Neuronal stem cell (in vitro differentiated cells): ENCODE measurements around the gene NGB. TPM values are rescaled to one million over a fixed set of nuclear protein-coding genes. Genes with fewer than 3 reads are reported as not detected.

Source experiments
- DNase-seq: peaks from one replicate; pipeline ENCODE4 v3.0.0-alpha.2; 2013; ENCODE audit warnings: low spot score
- H2AFZ ChIP-seq: one replicate; pipeline ENCODE4 v1.6.1; 2013; ENCODE audit warnings: mild to moderate bottlenecking, low read length, inconsistent platforms
- H2AK5ac ChIP-seq: 2 replicates; pipeline ENCODE4 v1.6.1; 2013; ENCODE audit warnings: low read depth, mild to moderate bottlenecking, inconsistent platforms, low read length, moderate library complexity, mixed read lengths
- H2BK120ac ChIP-seq: 2 replicates; pipeline ENCODE4 v1.6.1; 2013; ENCODE audit warnings: low read depth, mild to moderate bottlenecking, inconsistent platforms, low read length, moderate library complexity, mixed read lengths
- H2BK12ac ChIP-seq: one replicate; pipeline ENCODE4 v1.6.1; 2013; ENCODE audit warnings: low read length, inconsistent platforms
- H2BK15ac ChIP-seq: 2 replicates; pipeline ENCODE4 v1.6.1; 2013; ENCODE audit warnings: mild to moderate bottlenecking, low read length, inconsistent platforms, mixed read lengths
- H2BK5ac ChIP-seq: one replicate; pipeline ENCODE4 v1.6.1; 2013; ENCODE audit warnings: inconsistent platforms, mild to moderate bottlenecking, low read length, moderate library complexity
- H3K14ac ChIP-seq: one replicate; pipeline ENCODE4 v1.6.1; 2013; ENCODE audit warnings: low read length, inconsistent platforms
- H3K18ac ChIP-seq: 2 replicates; pipeline ENCODE4 v1.6.1; 2013; ENCODE audit warnings: low read length, inconsistent platforms
- H3K23ac ChIP-seq: 2 replicates; pipeline ENCODE4 v1.6.1; 2013; ENCODE audit warnings: low read depth, mild to moderate bottlenecking, mixed read lengths, low read length, inconsistent platforms; ENCODE audit not compliant: poor library complexity
- H3K27ac ChIP-seq: replicated peaks from 3 replicates; pipeline ENCODE4 v1.5.1; 2013; ENCODE audit warnings: low read length, inconsistent platforms
- H3K27me3 ChIP-seq, 3 experiments: 2 replicates each; pipeline ENCODE4 v1.6.1; 2013; ENCODE audit warnings: low read length in 3 of 3, mild to moderate bottlenecking in 2 of 3, inconsistent platforms in 1 of 3, low read depth in 1 of 3, mixed read lengths in 1 of 3, moderate library complexity in 1 of 3; ENCODE audit not compliant: control insufficient read depth in 3 of 3, insufficient read depth in 3 of 3
- H3K36me3 ChIP-seq, 2 donors: replicated peaks in 1 of 2; 2 replicates each; pipeline ENCODE4 v1.6.1; 2013; ENCODE audit warnings: low read length in 2 of 2; ENCODE audit not compliant: control insufficient read depth in 2 of 2, insufficient read depth in 2 of 2
- H3K4ac ChIP-seq: 2 replicates; pipeline ENCODE4 v1.6.1; 2013; ENCODE audit warnings: inconsistent platforms, mild to moderate bottlenecking, low read length, moderate library complexity
- H3K4me1 ChIP-seq, 2 donors: 1 replicate in 1 of 2; 2 replicates in 1 of 2; pipeline ENCODE4 v1.6.1; 2013; ENCODE audit warnings: low read length in 2 of 2, low read depth in 1 of 2; ENCODE audit not compliant: control insufficient read depth in 2 of 2, insufficient read depth in 1 of 2
- H3K4me2 ChIP-seq: one replicate; pipeline ENCODE4 v1.6.1; 2013; ENCODE audit warnings: mild to moderate bottlenecking, low read length, inconsistent platforms; ENCODE audit not compliant: insufficient read depth, poor library complexity, severe bottlenecking
- H3K4me3 ChIP-seq, 2 donors: 2 replicates each; pipeline ENCODE4 v1.5.1; 2013; ENCODE audit warnings: low read length in 2 of 2, mild to moderate bottlenecking in 2 of 2, inconsistent platforms in 1 of 2, moderate library complexity in 1 of 2
- H3K79me1 ChIP-seq: one replicate; pipeline ENCODE4 v1.6.1; 2013; ENCODE audit warnings: low read depth, mild to moderate bottlenecking, inconsistent platforms, low read length, moderate library complexity
- H3K9ac ChIP-seq: one replicate; pipeline ENCODE4 v1.6.1; 2013; ENCODE audit warnings: mild to moderate bottlenecking, low read depth, low read length, inconsistent platforms; ENCODE audit not compliant: poor library complexity
- H3K9me3 ChIP-seq, 2 donors: replicated peaks in 1 of 2; 2 replicates each; pipeline versions ENCODE3 to v1.6.1; 2013; ENCODE audit warnings: low read length in 2 of 2, mild to moderate bottlenecking in 2 of 2, inconsistent platforms in 1 of 2, low read depth in 1 of 2, mixed read lengths in 1 of 2, moderate library complexity in 1 of 2; ENCODE audit not compliant: control insufficient read depth in 2 of 2, insufficient read depth in 1 of 2
- H4K8ac ChIP-seq: one replicate; pipeline ENCODE4 v1.6.1; 2013; ENCODE audit warnings: low read depth, mild to moderate bottlenecking, inconsistent platforms, low read length, moderate library complexity
- H4K91ac ChIP-seq: one replicate; pipeline ENCODE4 v1.6.1; 2013; ENCODE audit warnings: low read length, low read depth, mild to moderate bottlenecking, inconsistent platforms; ENCODE audit not compliant: poor library complexity
- WGBS, 2 donors: extraction: QIAGEN DNeasy Blood & Tissue Kit; methylation state at CpG; one replicate each; pipeline ENCODE4 v1.1.7; 2013; ENCODE audit warnings: missing lambda C conversion rate in 2 of 2, mixed read lengths in 1 of 2; ENCODE audit not compliant: insufficient read length in 2 of 2, insufficient replicate concordance in 1 of 2; ENCODE audit errors: extremely low coverage in 2 of 2; 5-methylcytosine and 5-hydroxymethylcytosine counted together
- small RNA-seq: library from polyadenylated mRNA; stranded (forward); fragments of <200 nt; extraction: miRNeasy Mini kit (QIAGEN cat#:217004); gene quantifications from one replicate; pipeline ENCODE3, GENCODE V24; 2013; ENCODE audit not compliant: insufficient read depth

NGB gene

GRCh38 chr14:77220246-77221017 lies 50.6 kb downstream of the NGB start:
- H2BK5ac ChIP-seq: no peak overlapping the region
- no peak overlapping the region for H3K4me3 ChIP-seq
- H4K91ac ChIP-seq: no peak overlapping the region
- no CpG with 5 or more reads among the region's 24 CpGs for WGBS, 2 donors
- H4K8ac ChIP-seq: no peak overlapping the region
- H3K4me1 ChIP-seq: peaks cover 0 to 24% of the 10 kb centered on the region in 2 donors
- H2AK5ac ChIP-seq: no peak overlapping the region
- no peak overlapping the region for H3K14ac ChIP-seq
- no peak overlapping the region for H2BK120ac ChIP-seq
- H3K18ac ChIP-seq: peak overlapping the region; percentile 51
- no peaks in the 10 kb centered on the region for H3K9me3 ChIP-seq
- H3K23ac ChIP-seq: no peak overlapping the region
- H2AFZ ChIP-seq: no peak overlapping the region
- no peak for DNase-seq
- H3K36me3 ChIP-seq: no peaks in the 10 kb centered on the region
- H3K9ac ChIP-seq: peak overlapping the region; percentile 56
- H3K27me3 ChIP-seq: peaks cover 0 to 58% (median 0%) of the 10 kb centered on the region in 3 experiments
- no peak overlapping the region for H3K4me2 ChIP-seq
- no peak overlapping the region for H3K4ac ChIP-seq
- H2BK12ac ChIP-seq: no peak overlapping the region
- H2BK15ac ChIP-seq: no peak overlapping the region
- H3K79me1 ChIP-seq: no peaks in the 10 kb centered on the region
- no peak overlapping the region for H3K27ac ChIP-seq

- no peak overlapping the region for H3K18ac ChIP-seq
- H3K23ac ChIP-seq: no peak overlapping the region
- peaks cover 0 to 59% (median 0%) of the 10 kb centered on the region in 3 experiments for H3K27me3 ChIP-seq
- no peak overlapping the region for H4K8ac ChIP-seq
- no peak overlapping the region for H2AK5ac ChIP-seq
- no peak overlapping the region for H3K9ac ChIP-seq
- H2BK12ac ChIP-seq: no peak overlapping the region
- H3K4ac ChIP-seq: no peak overlapping the region
- no peaks in the 10 kb centered on the region for H3K9me3 ChIP-seq
- DNase-seq: no peak
- WGBS, 2 donors: no CpG with 5 or more reads among the region's 10 CpGs
- H2BK120ac ChIP-seq: no peak overlapping the region
- no peak overlapping the region for H4K91ac ChIP-seq
- H3K27ac ChIP-seq: no peak overlapping the region
- H3K14ac ChIP-seq: no peak overlapping the region
- no peak overlapping the region for H3K4me3 ChIP-seq
- H3K36me3 ChIP-seq: no peaks in the 10 kb centered on the region
- peaks cover 0 to 24% of the 10 kb centered on the region in 2 donors for H3K4me1 ChIP-seq
- no peak overlapping the region for H2AFZ ChIP-seq
- H3K4me2 ChIP-seq: no peak overlapping the region
- no peaks in the 10 kb centered on the region for H3K79me1 ChIP-seq
- H2BK5ac ChIP-seq: no peak overlapping the region
- H2BK15ac ChIP-seq: no peak overlapping the region
Measured at GRCh38 chr14:77219591-77219990, 51.4 kb downstream of the NGB start.

- no CpG with 5 or more reads among the region's 3 CpGs for WGBS, 2 donors
- H3K4me1 ChIP-seq: peaks cover 0 to 11% of the 10 kb centered on the region in 2 donors
- no peak overlapping the region for H4K91ac ChIP-seq
- peaks cover 0 to 67% (median 0%) of the 10 kb centered on the region in 3 experiments for H3K27me3 ChIP-seq
- no peak overlapping the region for H2BK12ac ChIP-seq
- H3K4ac ChIP-seq: no peak overlapping the region
- H3K27ac ChIP-seq: no peak overlapping the region
- no peak overlapping the region for H3K14ac ChIP-seq
- H4K8ac ChIP-seq: no peak overlapping the region
- no peak overlapping the region for H3K4me3 ChIP-seq
- no peak overlapping the region for H3K9ac ChIP-seq
- no peaks in the 10 kb centered on the region for H3K9me3 ChIP-seq
- H3K36me3 ChIP-seq: no peaks in the 10 kb centered on the region
- no peak overlapping the region for H2BK15ac ChIP-seq
- no peak overlapping the region for H2BK5ac ChIP-seq
- no peak overlapping the region for H3K18ac ChIP-seq
- H2AFZ ChIP-seq: no peak overlapping the region
- no peak overlapping the region for H2BK120ac ChIP-seq
- H3K79me1 ChIP-seq: no peaks in the 10 kb centered on the region
- H2AK5ac ChIP-seq: no peak overlapping the region
- H3K4me2 ChIP-seq: no peak overlapping the region
- no peak for DNase-seq
- no peak overlapping the region for H3K23ac ChIP-seq
Measured at GRCh38 chr14:77217551-77217950, 53.5 kb downstream of the NGB start.

Small RNA genes within 50 kb of the gene (small RNA-seq; reads per million reads assigned to genes)
- gene MIR1260A: not detected
